Duodenal mucosa (tissue), 2 donors: Measurements from ENCODE around the gene CDH13.

Experiments
- H3K27ac ChIP-seq: one replicate; pipeline ENCODE4 v1.7.0; 2013; ENCODE audit warnings: low read depth, low read length
- H3K27me3 ChIP-seq, 2 donors: one replicate each; pipeline ENCODE4 v1.7.0; 2013; ENCODE audit warnings: low read length in 2 of 2, control low read depth in 1 of 2; ENCODE audit not compliant: insufficient read depth in 2 of 2, control insufficient read depth in 1 of 2
- H3K36me3 ChIP-seq, 2 donors: one replicate each; pipeline ENCODE4 v1.7.0; 2013; ENCODE audit warnings: low read length in 2 of 2, control low read depth in 1 of 2; ENCODE audit not compliant: insufficient read depth in 2 of 2, control insufficient read depth in 1 of 2
- H3K4me1 ChIP-seq, 2 donors: one replicate each; pipeline ENCODE4 v1.7.0; 2013; ENCODE audit warnings: low read length in 2 of 2, control low read depth in 1 of 2; ENCODE audit not compliant: insufficient read depth in 2 of 2, control insufficient read depth in 1 of 2
- H3K4me3 ChIP-seq, 2 donors: one replicate each; pipeline ENCODE4 v1.7.0; 2013; ENCODE audit warnings: low read length in 2 of 2, low read depth in 1 of 2
- H3K9ac ChIP-seq, 2 donors: one replicate each; pipeline ENCODE4 v1.7.0; 2013; ENCODE audit warnings: low read length in 2 of 2, low read depth in 1 of 2
- H3K9me3 ChIP-seq, 2 donors: one replicate each; pipeline ENCODE4 v1.7.0; 2013; ENCODE audit warnings: low read length in 2 of 2, control low read depth in 1 of 2; ENCODE audit not compliant: control insufficient read depth in 1 of 2

Gene CDH13

GRCh38 chr16:83174671-83175070 is 547.9 kb downstream of the CDH13 start:
- no peak overlapping the region for H3K4me3 ChIP-seq
- H3K27me3 ChIP-seq = no peaks in the 10 kb centered on the region
- H3K36me3 ChIP-seq = no peaks in the 10 kb centered on the region
- H3K4me1 ChIP-seq = no peaks in the 10 kb centered on the region
- H3K27ac ChIP-seq = no peak overlapping the region
- H3K9ac ChIP-seq = no peak overlapping the region
- no peaks in the 10 kb centered on the region for H3K9me3 ChIP-seq

- H3K27ac ChIP-seq = no peak overlapping the region
- H3K36me3 ChIP-seq = no peaks in the 10 kb centered on the region
- H3K4me3 ChIP-seq = no peak overlapping the region
- H3K27me3 ChIP-seq = no peaks in the 10 kb centered on the region
- no peaks in the 10 kb centered on the region for H3K9me3 ChIP-seq
- H3K9ac ChIP-seq = no peak overlapping the region
- no peaks in the 10 kb centered on the region for H3K4me1 ChIP-seq
Measured at GRCh38 chr16:83176802-83177201, 550.0 kb downstream of the CDH13 start.

GRCh38 chr16:83185902-83186301 is 559.1 kb downstream of the CDH13 start:
- Histone ChIP-seq H3K27me3 (no peaks in the 10 kb centered on the region), H3K9ac (no peak overlapping the region), H3K4me3 (no peak overlapping the region), H3K4me1 (no peaks in the 10 kb centered on the region), H3K36me3 (no peaks in the 10 kb centered on the region), H3K9me3 (no peaks in the 10 kb centered on the region), H3K27ac (no peak overlapping the region)

GRCh38 chr16:83187405-83187804 is 560.6 kb downstream of the CDH13 start:
- H3K27me3 ChIP-seq = no peaks in the 10 kb centered on the region
- H3K4me3 ChIP-seq = no peak overlapping the region

GRCh38 chr16:83196796-83197195 is 570.0 kb downstream of the CDH13 start:
- H3K27me3 ChIP-seq = no peaks in the 10 kb centered on the region
- H3K9me3 ChIP-seq = no peaks in the 10 kb centered on the region
- no peak overlapping the region for H3K4me3 ChIP-seq
- H3K9ac ChIP-seq = no peak overlapping the region
- H3K27ac ChIP-seq = no peak overlapping the region
- H3K4me1 ChIP-seq = no peaks in the 10 kb centered on the region
- H3K36me3 ChIP-seq = no peaks in the 10 kb centered on the region

More at GRCh38 chr16:83187405-83187804, 560.6 kb downstream of the CDH13 start:
- no peaks in the 10 kb centered on the region for H3K36me3 ChIP-seq
- H3K9me3 ChIP-seq = no peaks in the 10 kb centered on the region
- no peaks in the 10 kb centered on the region for H3K4me1 ChIP-seq
- no peak overlapping the region for H3K27ac ChIP-seq
- H3K9ac ChIP-seq = no peak overlapping the region

- no peak overlapping the region for H3K27ac ChIP-seq
Measured at GRCh38 chr16:83197450-83197849, 570.7 kb downstream of the CDH13 start.

GRCh38 chr16:83198977-83199376 is 572.2 kb downstream of the CDH13 start:
- no peaks in the 10 kb centered on the region for H3K27me3 ChIP-seq
- no peak overlapping the region for H3K4me3 ChIP-seq
- H3K36me3 ChIP-seq = no peaks in the 10 kb centered on the region
- no peaks in the 10 kb centered on the region for H3K9me3 ChIP-seq
- H3K4me1 ChIP-seq = no peaks in the 10 kb centered on the region
- H3K9ac ChIP-seq = no peak overlapping the region
- no peak overlapping the region for H3K27ac ChIP-seq

More at GRCh38 chr16:83197450-83197849, 570.7 kb downstream of the CDH13 start:
- Histone ChIP-seq H3K4me3 (no peak overlapping the region), H3K4me1 (no peaks in the 10 kb centered on the region), H3K36me3 (no peaks in the 10 kb centered on the region), H3K27me3 (no peaks in the 10 kb centered on the region), H3K9ac (no peak overlapping the region), H3K9me3 (no peaks in the 10 kb centered on the region)

- H3K9me3 ChIP-seq = no peaks in the 10 kb centered on the region
- H3K4me1 ChIP-seq = no peaks in the 10 kb centered on the region
- no peaks in the 10 kb centered on the region for H3K27me3 ChIP-seq
- H3K4me3 ChIP-seq = no peak overlapping the region
- no peak overlapping the region for H3K9ac ChIP-seq
- H3K27ac ChIP-seq = no peak overlapping the region
- H3K36me3 ChIP-seq = no peaks in the 10 kb centered on the region
Measured at GRCh38 chr16:83200005-83200779, 573.4 kb downstream of the CDH13 start.

GRCh38 chr16:83201748-83202147 is 575.0 kb downstream of the CDH13 start:
- H3K27ac ChIP-seq = no peak overlapping the region
- H3K9me3 ChIP-seq = no peaks in the 10 kb centered on the region
- no peak overlapping the region for H3K9ac ChIP-seq
- no peak overlapping the region for H3K4me3 ChIP-seq
- H3K27me3 ChIP-seq = no peaks in the 10 kb centered on the region
- H3K36me3 ChIP-seq = no peaks in the 10 kb centered on the region
- H3K4me1 ChIP-seq = no peaks in the 10 kb centered on the region

- H3K27ac ChIP-seq = no peak overlapping the region
- no peak overlapping the region for H3K9ac ChIP-seq
- H3K27me3 ChIP-seq = no peaks in the 10 kb centered on the region
- H3K9me3 ChIP-seq = no peaks in the 10 kb centered on the region
- no peaks in the 10 kb centered on the region for H3K4me1 ChIP-seq
- H3K4me3 ChIP-seq = no peak overlapping the region
- no peaks in the 10 kb centered on the region for H3K36me3 ChIP-seq
Measured at GRCh38 chr16:83205896-83206295, 579.1 kb downstream of the CDH13 start.
